HG03064 (cell line): ENCODE measurements around the gene COL9A3.

Experiments used
- ATAC-seq: cut with Tn5 transposase; IDR thresholded peaks from one replicate; pipeline ENCODE4 v1.9.1; 2021; ENCODE audit warnings: low read depth; ENCODE audit not compliant: unreplicated experiment

COL9A3 gene

DNA sequence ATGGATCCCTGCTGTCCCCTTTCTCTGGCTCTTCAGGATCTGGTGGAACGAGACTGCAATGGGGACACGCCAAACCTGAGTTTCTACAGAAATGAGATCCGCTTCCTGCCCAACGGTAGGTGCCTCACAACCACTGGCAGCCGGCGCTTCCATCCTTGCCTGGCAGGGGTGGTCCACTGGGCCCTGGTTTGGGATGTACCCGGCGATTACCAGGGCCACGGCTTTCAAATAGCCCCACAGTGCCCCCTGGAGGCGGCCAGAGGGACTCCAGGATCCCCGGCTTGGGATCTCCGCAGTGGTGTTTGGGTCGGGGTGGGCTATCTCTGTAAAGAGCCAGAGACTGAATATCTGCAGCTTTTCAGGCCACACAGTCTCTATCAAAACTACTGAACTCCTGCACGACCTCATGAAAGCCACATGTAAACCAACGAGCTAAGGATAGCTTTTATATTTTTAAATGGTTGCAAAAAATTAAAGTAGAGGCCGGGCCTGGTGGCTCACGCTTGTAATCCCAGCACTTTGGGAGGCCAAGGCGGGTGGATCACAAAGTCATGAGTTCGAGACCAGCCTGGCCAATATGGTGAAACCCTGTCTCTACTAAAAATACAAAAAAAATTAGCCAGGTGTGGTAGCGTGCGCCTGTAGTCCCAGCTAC, 8.5 kb upstream of the COL9A3 start:
- ATAC-seq, result no peak

DNA sequence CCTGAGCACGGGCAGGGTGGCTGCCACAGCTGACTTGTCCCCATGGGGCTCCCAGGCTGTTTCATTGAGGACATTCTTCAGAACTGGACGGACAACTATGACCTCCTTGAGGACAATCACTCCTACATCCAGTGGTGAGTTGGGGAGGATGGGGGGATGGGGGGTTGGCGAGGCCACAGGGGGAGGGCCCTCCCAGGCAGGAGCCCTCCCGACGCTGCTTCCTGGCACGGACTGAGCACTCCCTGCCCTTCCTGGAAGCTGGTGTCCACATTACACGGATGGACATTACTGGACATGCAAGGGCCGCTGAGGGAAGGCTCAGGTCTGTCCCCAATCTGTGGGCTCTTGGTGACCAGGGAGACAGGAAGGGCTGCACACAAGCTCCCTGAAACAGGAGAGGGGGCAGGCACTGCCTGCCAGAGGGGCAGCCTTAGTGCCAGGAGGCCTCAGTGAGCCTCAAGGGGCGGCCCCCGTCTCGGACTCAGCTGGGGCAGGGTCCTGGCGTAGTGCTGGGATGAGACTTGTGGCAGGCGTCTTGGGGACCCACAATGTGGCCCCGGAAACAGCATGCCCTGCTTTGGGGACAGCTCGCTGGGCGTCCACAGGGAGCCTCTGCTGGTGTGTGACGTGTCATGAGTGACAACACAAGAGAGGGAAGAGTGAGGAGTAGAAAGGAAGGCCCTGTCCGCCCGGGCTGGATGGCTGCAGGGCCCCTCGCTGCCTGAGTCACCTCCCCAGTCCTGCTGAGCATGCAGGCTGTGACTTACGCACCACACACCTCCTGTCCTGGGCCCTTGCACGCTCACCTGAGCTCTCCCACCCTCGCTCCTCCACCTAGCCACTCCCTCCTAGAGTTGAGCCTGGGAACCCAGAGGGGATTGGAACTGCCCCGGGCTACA, 7.1 kb upstream of the COL9A3 start:
- no peak for ATAC-seq

DNA sequence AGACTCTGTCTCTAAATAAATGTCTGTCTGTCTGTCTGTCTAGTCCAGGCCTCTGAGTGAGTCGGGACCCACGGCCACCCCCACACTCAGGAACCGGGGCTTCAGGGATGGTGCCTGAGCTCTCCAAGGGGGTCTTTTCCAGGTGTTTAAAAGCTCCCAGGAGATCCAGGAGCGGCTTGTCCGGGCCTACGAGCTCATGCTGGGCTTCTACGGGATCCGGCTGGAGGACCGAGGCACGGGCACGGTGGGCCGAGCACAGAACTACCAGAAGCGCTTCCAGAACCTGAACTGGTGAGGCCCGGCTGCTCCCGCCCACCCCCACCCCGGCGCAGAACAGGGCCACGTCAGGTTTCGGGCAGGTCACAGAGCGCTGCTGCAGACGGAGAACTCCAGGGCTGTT, 5.5 kb upstream of the COL9A3 start:
- no peak for ATAC-seq

- no peak for ATAC-seq
These were observed 5.1 kb upstream of the COL9A3 start for GRCh38 chr20:62811720-62812119.

DNA sequence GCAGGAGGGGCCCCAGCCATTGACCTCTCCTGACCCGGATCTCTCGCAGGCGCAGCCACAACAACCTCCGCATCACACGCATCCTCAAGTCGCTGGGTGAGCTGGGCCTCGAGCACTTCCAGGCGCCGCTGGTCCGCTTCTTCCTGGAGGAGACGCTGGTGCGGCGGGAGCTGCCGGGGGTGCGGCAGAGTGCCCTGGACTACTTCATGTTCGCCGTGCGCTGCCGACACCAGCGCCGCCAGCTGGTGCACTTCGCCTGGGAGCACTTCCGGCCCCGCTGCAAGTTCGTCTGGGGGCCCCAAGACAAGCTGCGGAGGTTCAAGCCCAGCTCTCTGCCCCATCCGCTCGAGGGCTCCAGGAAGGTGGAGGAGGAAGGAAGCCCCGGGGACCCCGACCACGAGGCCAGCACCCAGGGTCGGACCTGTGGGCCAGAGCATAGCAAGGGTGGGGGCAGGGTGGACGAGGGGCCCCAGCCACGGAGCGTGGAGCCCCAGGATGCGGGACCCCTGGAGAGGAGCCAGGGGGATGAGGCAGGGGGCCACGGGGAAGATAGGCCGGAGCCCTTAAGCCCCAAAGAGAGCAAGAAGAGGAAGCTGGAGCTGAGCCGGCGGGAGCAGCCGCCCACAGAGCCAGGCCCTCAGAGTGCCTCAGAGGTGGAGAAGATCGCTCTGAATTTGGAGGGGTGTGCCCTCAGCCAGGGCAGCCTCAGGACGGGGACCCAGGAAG, 4.5 kb upstream of the COL9A3 start:
- no peak for ATAC-seq

DNA sequence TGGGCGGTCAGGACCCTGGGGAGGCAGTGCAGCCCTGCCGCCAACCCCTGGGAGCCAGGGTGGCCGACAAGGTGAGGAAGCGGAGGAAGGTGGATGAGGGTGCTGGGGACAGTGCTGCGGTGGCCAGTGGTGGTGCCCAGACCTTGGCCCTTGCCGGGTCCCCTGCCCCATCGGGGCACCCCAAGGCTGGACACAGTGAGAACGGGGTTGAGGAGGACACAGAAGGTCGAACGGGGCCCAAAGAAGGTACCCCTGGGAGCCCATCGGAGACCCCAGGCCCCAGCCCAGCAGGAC, 4.0 kb upstream of the COL9A3 start:
- no peak for ATAC-seq

DNA sequence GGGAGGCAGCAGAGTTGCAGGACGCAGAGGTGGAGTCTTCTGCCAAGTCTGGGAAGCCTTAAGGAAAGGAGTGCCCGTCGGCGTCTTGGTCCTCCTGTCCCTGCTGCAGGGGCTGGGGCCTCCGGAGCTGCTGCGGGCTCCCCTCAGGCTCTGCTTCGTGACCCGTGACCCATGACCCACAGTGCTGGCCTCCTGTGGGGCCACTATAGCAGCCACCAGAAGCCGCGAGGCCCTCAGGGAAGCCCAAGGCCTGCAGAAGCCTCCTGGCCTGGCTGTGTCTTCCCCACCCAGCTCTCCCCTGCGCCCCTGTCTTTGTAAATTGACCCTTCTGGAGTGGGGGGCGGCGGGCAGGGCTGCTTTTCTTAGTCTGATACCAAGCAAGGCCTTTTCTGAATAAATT, 3.3 kb upstream of the COL9A3 start:
- ATAC-seq, result no peak

DNA sequence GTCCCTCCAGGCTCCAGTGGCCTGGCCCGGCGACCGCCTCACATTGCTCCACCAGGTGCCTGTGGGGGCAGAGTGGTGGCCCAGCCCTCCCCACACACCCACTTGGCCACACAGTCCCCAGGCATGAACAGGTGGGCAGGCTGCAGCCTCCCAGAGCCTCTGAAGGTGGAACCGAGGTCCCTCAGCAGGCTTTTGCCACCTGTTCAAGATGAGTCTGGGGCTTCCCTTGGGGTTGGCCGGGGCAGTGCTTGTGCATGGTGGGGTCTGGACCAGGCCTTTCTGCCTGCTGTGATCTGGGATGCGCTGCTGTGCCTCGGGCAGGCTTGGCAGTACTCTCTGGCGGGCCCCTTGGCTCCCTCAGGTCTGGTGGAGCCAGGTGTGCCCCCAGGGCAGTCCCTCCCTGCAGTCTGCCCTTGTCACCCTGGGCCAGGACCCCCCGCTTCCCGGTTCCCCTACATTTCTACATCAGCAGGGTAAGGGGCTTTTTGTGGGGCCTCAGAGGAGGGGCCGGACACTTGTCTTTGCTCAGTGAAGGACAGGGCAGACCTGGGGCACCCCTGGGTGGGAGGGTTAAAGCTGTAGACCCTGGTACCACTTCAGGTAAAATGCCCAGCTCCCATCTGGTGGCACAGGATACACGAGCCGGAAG, 2.7 kb upstream of the COL9A3 start:
- no peak for ATAC-seq

DNA sequence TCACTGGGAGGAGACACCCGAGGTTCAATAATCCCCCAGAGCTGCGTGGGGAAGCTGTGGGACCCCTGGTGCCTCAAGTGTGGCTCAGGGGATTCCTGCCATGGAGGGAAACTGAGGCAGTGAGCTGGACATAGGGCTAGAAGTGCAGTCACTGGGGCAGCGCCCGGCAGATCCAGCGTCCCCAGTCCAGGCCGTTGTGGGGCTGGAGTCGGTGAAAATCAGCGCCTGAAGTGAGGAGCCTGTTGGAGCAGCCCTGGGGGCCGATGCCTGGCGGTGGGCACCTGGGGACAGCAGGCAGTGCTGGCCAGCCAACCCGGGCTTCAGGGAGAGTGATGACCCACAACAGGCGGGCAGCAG, 2.2 kb upstream of the COL9A3 start:
- ATAC-seq, result no peak

GRCh38 chr20:62815066-62815991, 1.5 kb upstream of the COL9A3 start:
- no peak for ATAC-seq

- ATAC-seq, result no peak
These were observed 593 bp upstream of the COL9A3 start for GRCh38 chr20:62816031-62816883.

DNA sequence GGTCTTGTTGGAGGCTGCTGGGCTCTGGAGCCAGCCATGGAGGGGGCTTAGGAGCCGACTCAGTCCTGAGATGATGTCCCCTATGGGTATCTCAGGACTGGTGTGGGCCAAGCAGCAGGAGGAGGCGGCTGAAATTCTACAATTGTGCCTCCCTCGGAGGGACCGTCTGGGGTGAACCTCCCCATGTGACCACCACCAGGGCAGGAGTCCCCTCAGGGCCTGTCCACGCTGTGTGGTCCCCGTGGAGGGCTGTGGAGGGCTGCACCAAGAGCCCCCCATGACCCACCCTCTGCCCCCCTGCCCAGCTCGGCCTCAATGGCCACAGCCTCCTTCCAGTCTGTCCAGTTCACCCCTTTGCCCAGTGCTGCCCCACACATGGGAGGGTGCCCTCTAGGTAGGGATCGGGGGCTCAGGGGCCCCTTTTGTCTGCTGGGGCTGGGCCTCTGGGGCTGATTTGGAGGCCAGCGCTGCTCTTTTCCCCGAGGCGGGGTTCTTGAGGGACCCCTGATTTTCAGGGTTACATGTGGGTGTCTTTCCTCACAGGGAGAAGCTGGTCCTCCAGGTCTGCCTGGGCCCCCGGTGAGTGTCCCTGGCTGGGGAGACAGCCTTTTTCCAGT, 1.2 kb downstream of the COL9A3 start:
- no peak for ATAC-seq

- ATAC-seq, result no peak
These were observed 2.0 kb downstream of the COL9A3 start for GRCh38 chr20:62818592-62819493.

- no peak for ATAC-seq
These were observed 2.8 kb downstream of the COL9A3 start for GRCh38 chr20:62819494-62820174.

DNA sequence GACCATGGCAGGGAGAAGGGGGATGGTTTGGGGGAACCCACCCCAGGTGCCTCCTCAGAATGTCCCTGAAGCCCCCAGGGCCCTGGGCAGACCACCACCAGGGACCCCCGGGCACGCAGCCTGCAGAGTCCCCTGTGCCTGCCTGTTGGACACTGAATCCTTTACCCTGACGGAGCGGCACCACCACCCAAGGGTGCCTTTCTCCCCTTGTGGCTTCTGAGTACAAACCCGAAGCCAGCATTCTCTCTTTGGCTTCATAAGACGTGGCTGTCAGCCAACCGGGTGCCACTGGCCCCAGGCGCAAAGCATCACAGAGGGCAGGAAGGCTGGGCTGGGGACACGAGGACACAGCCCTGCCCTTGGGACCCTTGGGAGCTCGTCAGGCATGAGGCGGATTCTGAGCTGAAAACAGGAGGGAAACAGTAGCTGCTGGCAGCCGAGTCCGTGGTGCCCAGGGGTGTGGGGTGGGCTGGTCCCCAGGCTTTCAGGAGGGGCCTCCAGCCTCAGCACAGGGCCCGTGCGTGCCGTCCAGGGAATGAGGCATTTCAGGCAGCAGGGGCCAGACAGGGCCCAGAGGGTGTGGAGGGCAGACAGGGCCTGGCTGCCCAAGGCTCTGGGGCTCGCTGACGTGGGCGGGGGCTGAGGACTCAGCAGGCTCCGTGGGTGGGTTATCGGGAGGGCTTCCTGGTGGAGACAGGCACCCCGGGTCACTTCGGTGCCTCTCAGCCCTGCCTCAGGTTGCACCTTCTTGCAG, 3.5 kb downstream of the COL9A3 start:
- ATAC-seq, result no peak

DNA sequence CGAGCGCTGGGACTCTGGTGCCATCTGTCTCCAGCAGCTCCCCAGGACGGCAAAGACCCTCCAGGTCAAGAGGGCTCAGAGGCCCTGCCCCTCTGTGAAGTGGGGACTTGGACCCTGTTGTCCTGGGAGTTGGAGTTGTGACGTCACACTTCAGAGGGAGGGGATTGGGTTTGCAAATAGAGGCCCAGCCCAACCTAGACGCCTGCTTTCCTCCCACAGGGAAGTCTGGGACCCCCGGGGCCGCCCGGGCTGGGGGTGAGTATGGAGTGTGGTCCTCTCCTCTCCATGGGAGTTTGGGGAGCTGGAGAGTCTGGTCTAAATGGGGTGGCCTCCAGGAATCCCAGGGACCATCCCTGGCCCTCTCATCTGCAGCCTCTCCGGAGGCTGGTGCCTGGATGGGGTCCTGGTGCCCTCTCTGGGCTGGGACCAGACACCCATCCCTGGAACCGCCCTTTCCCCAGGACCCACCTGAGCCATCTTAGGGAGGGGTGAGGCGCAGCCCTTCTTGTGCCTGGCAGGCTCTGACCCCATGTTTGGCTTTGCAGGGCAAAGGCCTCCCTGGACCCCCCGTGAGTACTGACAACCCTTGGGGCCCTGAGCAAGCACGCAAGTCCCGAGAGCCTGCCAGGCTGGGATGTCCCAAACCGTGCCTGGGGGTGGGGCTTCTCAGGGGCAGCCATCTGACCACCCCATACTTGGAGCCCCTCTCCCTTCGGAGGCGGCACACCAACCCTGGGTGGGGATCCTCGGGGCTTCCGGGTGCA, 4.3 kb downstream of the COL9A3 start:
- no peak for ATAC-seq
